Measurements from ENCODE around the gene FADS1. TPM values are rescaled to one million over a fixed set of nuclear protein-coding genes. Genes with fewer than 3 reads are reported as not detected.

FADS1 gene
- total and polyA plus RNA-seq, 2 of the 13 experiments (the other 11 are each of a cell fraction or from before 2014, with no cell fraction given): 91.8 to 108 TPM

DNA sequence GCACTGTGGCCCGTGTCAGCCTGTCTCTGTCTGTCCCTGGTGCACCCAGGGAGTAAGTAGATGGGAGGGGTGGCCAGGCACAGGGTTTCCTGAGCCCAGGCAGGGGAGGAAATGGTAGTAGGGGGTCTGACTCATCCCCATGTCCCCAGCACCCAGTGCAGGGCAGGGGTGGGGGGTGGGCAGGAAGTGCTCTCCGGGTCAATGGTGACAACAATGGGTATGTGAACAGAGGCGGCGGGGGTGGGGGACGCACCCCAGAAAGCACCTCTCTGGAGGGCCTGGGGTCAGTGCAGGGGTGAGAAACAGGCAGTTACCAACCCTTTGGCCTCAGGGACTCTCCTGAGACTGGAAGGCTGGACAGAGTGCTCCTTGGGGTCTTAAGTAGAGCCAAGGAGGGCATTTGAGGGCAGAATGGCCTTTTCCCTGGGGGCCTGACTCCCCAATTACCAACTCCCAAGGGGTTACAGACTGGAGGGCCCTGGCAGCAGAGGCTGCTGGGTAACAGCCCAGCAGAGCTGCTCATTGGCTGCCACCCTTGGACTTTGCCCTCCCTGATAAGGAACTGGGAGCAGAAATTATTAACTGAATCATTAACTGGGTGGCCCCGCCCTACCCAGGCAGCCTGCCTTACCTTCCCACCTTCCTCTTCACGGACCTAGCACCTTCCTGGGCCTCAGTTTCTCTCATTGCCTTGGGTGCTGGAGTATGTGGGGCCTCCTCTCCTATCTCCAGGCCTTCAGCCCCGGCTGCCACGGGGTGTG, 60.2 kb downstream of the FADS1 start (continued):
- TF ChIP-seq ARHGAP35 (CRISPR knock-in tag; IDR thresholded peaks at IDR 0.05; ENCODE audit: borderline replicate concordance): no peak
- TF ChIP-seq RBM39 (IDR thresholded peaks at IDR 0.05; ENCODE audit: low read depth, low read length, poor library complexity, severe bottlenecking): peak; percentile 88
- TF ChIP-seq, protein P1, sequence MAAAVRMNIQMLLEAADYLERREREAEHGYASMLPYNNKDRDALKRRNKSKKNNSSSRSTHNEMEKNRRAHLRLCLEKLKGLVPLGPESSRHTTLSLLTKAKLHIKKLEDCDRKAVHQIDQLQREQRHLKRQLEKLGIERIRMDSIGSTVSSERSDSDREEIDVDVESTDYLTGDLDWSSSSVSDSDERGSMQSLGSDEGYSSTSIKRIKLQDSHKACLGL (CRISPR knock-in tag; IDR thresholded peaks at IDR 0.05): peak; percentile 19; the same call in 1 of the 2 replicates
- TF ChIP-seq ZFP36L1 (CRISPR knock-in tag; IDR thresholded peaks at IDR 0.05): peak; percentile 41
- TF ChIP-seq KMT2B (CRISPR knock-in tag; IDR thresholded peaks at IDR 0.05): 0 out of 2 replicates have a peak, but pooled peaks have one; percentile 40
- no peak for TF ChIP-seq ZNF644 (CRISPR knock-in tag; IDR thresholded peaks at IDR 0.05; ENCODE audit: low read depth)
- TF ChIP-seq SNAI1 (CRISPR knock-in tag; IDR thresholded peaks at IDR 0.05; ENCODE audit: borderline replicate concordance): no peak
- TF ChIP-seq, protein P2, sequence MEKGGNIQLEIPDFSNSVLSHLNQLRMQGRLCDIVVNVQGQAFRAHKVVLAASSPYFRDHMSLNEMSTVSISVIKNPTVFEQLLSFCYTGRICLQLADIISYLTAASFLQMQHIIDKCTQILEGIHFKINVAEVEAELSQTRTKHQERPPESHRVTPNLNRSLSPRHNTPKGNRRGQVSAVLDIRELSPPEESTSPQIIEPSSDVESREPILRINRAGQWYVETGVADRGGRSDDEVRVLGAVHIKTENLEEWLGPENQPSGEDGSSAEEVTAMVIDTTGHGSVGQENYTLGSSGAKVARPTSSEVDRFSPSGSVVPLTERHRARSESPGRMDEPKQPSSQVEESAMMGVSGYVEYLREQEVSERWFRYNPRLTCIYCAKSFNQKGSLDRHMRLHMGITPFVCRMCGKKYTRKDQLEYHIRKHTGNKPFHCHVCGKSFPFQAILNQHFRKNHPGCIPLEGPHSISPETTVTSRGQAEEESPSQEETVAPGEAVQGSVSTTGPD (CRISPR knock-in tag; IDR thresholded peaks at IDR 0.05): no peak
- TF ChIP-seq, protein P3, sequence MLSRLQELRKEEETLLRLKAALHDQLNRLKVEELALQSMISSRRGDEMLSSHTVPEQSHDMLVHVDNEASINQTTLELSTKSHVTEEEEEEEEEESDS (CRISPR knock-in tag; IDR thresholded peaks at IDR 0.05; ENCODE audit: borderline replicate concordance): no peak
- no peak for TF ChIP-seq HOXA5 (CRISPR knock-in tag; IDR thresholded peaks at IDR 0.05)
- no peak for TF ChIP-seq EED (CRISPR knock-in tag; IDR thresholded peaks at IDR 0.05)
- TF ChIP-seq FOXM1 (CRISPR knock-in tag; IDR thresholded peaks at IDR 0.05): no peak
- TF ChIP-seq, protein P4, sequence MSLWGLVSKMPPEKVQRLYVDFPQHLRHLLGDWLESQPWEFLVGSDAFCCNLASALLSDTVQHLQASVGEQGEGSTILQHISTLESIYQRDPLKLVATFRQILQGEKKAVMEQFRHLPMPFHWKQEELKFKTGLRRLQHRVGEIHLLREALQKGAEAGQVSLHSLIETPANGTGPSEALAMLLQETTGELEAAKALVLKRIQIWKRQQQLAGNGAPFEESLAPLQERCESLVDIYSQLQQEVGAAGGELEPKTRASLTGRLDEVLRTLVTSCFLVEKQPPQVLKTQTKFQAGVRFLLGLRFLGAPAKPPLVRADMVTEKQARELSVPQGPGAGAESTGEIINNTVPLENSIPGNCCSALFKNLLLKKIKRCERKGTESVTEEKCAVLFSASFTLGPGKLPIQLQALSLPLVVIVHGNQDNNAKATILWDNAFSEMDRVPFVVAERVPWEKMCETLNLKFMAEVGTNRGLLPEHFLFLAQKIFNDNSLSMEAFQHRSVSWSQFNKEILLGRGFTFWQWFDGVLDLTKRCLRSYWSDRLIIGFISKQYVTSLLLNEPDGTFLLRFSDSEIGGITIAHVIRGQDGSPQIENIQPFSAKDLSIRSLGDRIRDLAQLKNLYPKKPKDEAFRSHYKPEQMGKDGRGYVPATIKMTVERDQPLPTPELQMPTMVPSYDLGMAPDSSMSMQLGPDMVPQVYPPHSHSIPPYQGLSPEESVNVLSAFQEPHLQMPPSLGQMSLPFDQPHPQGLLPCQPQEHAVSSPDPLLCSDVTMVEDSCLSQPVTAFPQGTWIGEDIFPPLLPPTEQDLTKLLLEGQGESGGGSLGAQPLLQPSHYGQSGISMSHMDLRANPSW (CRISPR knock-in tag; IDR thresholded peaks at IDR 0.05; ENCODE audit: borderline replicate concordance): peak; percentile 63; the same call in 1 of the 2 replicates
- TF ChIP-seq ESRRA (CRISPR knock-in tag; IDR thresholded peaks at IDR 0.05; ENCODE audit: low read depth): no peak
- TF ChIP-seq KAT8 (CRISPR knock-in tag; IDR thresholded peaks at IDR 0.05): peak; percentile 82
- no peak for TF ChIP-seq WIZ (CRISPR knock-in tag; IDR thresholded peaks at IDR 0.05)
- TF ChIP-seq SALL2 (CRISPR knock-in tag; IDR thresholded peaks at IDR 0.05): no peak
- TF ChIP-seq DNMT1 (CRISPR knock-in tag; IDR thresholded peaks at IDR 0.05): no peak
- no peak for TF ChIP-seq ZBTB8A (CRISPR knock-in tag; IDR thresholded peaks at IDR 0.05; ENCODE audit: borderline replicate concordance, low read depth)
- TF ChIP-seq, protein P5, sequence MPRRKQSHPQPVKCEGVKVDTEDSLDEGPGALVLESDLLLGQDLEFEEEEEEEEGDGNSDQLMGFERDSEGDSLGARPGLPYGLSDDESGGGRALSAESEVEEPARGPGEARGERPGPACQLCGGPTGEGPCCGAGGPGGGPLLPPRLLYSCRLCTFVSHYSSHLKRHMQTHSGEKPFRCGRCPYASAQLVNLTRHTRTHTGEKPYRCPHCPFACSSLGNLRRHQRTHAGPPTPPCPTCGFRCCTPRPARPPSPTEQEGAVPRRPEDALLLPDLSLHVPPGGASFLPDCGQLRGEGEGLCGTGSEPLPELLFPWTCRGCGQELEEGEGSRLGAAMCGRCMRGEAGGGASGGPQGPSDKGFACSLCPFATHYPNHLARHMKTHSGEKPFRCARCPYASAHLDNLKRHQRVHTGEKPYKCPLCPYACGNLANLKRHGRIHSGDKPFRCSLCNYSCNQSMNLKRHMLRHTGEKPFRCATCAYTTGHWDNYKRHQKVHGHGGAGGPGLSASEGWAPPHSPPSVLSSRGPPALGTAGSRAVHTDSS (CRISPR knock-in tag; conservative IDR thresholded peaks at IDR 0.05): no peak
- no peak for TF ChIP-seq CAMTA2 (CRISPR knock-in tag; IDR thresholded peaks at IDR 0.05; ENCODE audit: borderline replicate concordance)
- TF ChIP-seq ZNF282 (IDR thresholded peaks at IDR 0.05; ENCODE audit: partially characterized antibody): no peak
- TF ChIP-seq ZNF124 (CRISPR knock-in tag; IDR thresholded peaks at IDR 0.05): peak; percentile 79; the same call in 1 of the 2 replicates
- no peak for TF ChIP-seq ZNF496 (CRISPR knock-in tag; IDR thresholded peaks at IDR 0.05; ENCODE audit: insufficient replicate concordance)

Measured in HepG2 (cell line).